GM12878 (cell line): ENCODE results near the gene DCN. TPM values are rescaled to one million over a fixed set of nuclear protein-coding genes. Genes with fewer than 3 reads are reported as not detected.

ENCODE experiments used
- ATAC-seq: fragments of 200-7000 bp; cut with Tn5 transposase; 3 replicates; pipeline ENCODE4 v1.9.1; 2020; ENCODE audit warnings: mild to moderate bottlenecking, moderate library complexity
- BruUV-seq: library from RNA; stranded (reverse); fragments of 400-500 nt; replicated peaks from 2 replicates; lab custom pipeline; 2021; lab: Mats Ljungman, UMichigan
- CTCF ChIA-PET: fragments of 300-600 bp; sonication (Branson Sonifier 250); formaldehyde crosslinking; extraction: SDS; loops from one replicate; lab custom pipeline; 2021; ENCODE audit warnings: inconsistent platforms; lab: Yijun Ruan, JAX
- POLR2A ChIA-PET: fragments of 350-600 bp; formaldehyde crosslinking; extraction: SDS; loops from one replicate; lab custom pipeline; 2021; ENCODE audit warnings: inconsistent platforms; lab: Charles Lee
- RAD21 ChIA-PET: fragments of 300-600 bp; sonication (Branson Sonifier 250); formaldehyde crosslinking; loops from one replicate; lab custom pipeline; 2023; ENCODE audit warnings: antibody characterized with exemption; ENCODE audit not compliant: unreplicated experiment; lab: Charles Lee
- SMC1A ChIA-PET: fragments of 300-600 bp; sonication (Branson Sonifier 250); formaldehyde crosslinking; loops from one replicate; lab custom pipeline; 2023; ENCODE audit not compliant: unreplicated experiment, uncharacterized antibody; lab: Charles Lee
- DNase-seq: peaks from one replicate; pipeline ENCODE4 v3.0.0-alpha.2; 2011; ENCODE audit warnings: low read depth, low spot score
- FAIRE-seq: peaks from 3 replicates; lab custom pipeline; 2011; peaks lifted over from hg19 to GRCh38; lab: Jason Lieb, UNC
- H2AFZ ChIP-seq: 2 replicates; pipeline ENCODE4 v1.6.0; 2011; ENCODE audit warnings: low read depth, low read length, control low read depth; ENCODE audit not compliant: control insufficient read depth
- H3K27ac ChIP-seq: 2 replicates; pipeline ENCODE4 v1.5.1; 2011; ENCODE audit warnings: control low read depth; ENCODE audit not compliant: control insufficient read depth, insufficient read depth
- H3K27me3 ChIP-seq, 2 experiments: replicated peaks in 1 of 2; 2 replicates each; pipeline versions ENCODE4 v1.6.0 to v1.6.1; 2011; ENCODE audit warnings: low read length in 1 of 2; ENCODE audit not compliant: control insufficient read depth in 2 of 2, insufficient read depth in 2 of 2
- H3K36me3 ChIP-seq, 2 experiments: 2 replicates each; pipeline ENCODE4 v1.5.1; 2011; ENCODE audit warnings: low read length in 1 of 2; ENCODE audit not compliant: control insufficient read depth in 2 of 2, insufficient read depth in 2 of 2
- H3K4me1 ChIP-seq: 2 replicates; pipeline ENCODE4 v1.6.1; 2011; ENCODE audit warnings: mild to moderate bottlenecking, low read length, moderate library complexity, mixed read lengths; ENCODE audit not compliant: control insufficient read depth, insufficient read depth
- H3K4me2 ChIP-seq: 2 replicates; pipeline ENCODE4 v1.6.0; 2011; ENCODE audit warnings: control low read depth; ENCODE audit not compliant: control insufficient read depth, insufficient read depth
- H3K4me3 ChIP-seq: fragments of 200-600 bp; sonication (generic); 2 replicates; pipeline ENCODE4 v1.5.1; 2016
- H3K79me2 ChIP-seq: 2 replicates; pipeline ENCODE4 v1.6.0; 2011; ENCODE audit warnings: low read length; ENCODE audit not compliant: control insufficient read depth, insufficient read depth
- H3K9ac ChIP-seq: 2 replicates; pipeline ENCODE4 v1.8.0; 2011; ENCODE audit warnings: low read length, control low read depth, mixed read lengths; ENCODE audit not compliant: control insufficient read depth, insufficient read depth
- H3K9me3 ChIP-seq: replicated peaks from 3 replicates; pipeline ENCODE4 v1.5.1; 2011; ENCODE audit warnings: mild to moderate bottlenecking, low read length; ENCODE audit not compliant: control insufficient read depth, insufficient read depth
- H4K20me1 ChIP-seq: 2 replicates; pipeline ENCODE4 v1.6.0; 2011; ENCODE audit not compliant: control insufficient read depth, insufficient read depth
- BCL11A ChIP-seq: IDR thresholded peaks from 2 replicates; pipeline ENCODE4 v1.6.1; 2011; ENCODE audit warnings: low read depth, low read length
- JUNB ChIP-seq: IDR thresholded peaks from 2 replicates; pipeline ENCODE4 v1.6.1; 2016; ENCODE audit warnings: antibody characterized with exemption, mild to moderate bottlenecking
- PML ChIP-seq: IDR thresholded peaks from 2 replicates; pipeline ENCODE4 v1.6.1; 2012; ENCODE audit warnings: low read length, inconsistent platforms
- POLR2AphosphoS5 ChIP-seq: IDR thresholded peaks from 2 replicates; pipeline ENCODE4 v1.6.1; 2011; ENCODE audit warnings: mild to moderate bottlenecking, low read length, inconsistent platforms
- RAD51 ChIP-seq: fragments of 450-650 bp; IDR thresholded peaks from 2 replicates; pipeline ENCODE4 v1.6.1; 2016; ENCODE audit warnings: moderate library complexity, mild to moderate bottlenecking, inconsistent platforms
- SIX5 ChIP-seq: IDR thresholded peaks from 2 replicates; pipeline ENCODE4 v1.6.1; 2011; ENCODE audit warnings: mild to moderate bottlenecking, low read depth, low read length, moderate library complexity; ENCODE audit not compliant: severe bottlenecking
- SREBF2 ChIP-seq: IDR thresholded peaks from 2 replicates; pipeline ENCODE4 v1.6.1; 2012; ENCODE audit warnings: mild to moderate bottlenecking, low read length
- TARDBP ChIP-seq: IDR thresholded peaks from 2 replicates; pipeline ENCODE4 v1.6.1; 2016; ENCODE audit warnings: borderline replicate concordance
- ZBTB40 ChIP-seq: fragments of 450-650 bp; IDR thresholded peaks from 2 replicates; pipeline ENCODE4 v1.6.1; 2016; ENCODE audit warnings: mild to moderate bottlenecking, moderate library complexity, borderline replicate concordance
- WGBS: methylation state at CpG from one replicate; pipeline ENCODE4 v1.1.6; 2016; ENCODE audit warnings: low lambda C conversion rate; ENCODE audit not compliant: insufficient replicate concordance, insufficient coverage; ENCODE audit errors: missing lambda C conversion rate; 5-methylcytosine and 5-hydroxymethylcytosine counted together
- in situ Hi-C: fragments of 300-500 bp; cut with MboI; formaldehyde crosslinking; loops from 9 replicates; pipeline ENCODE4 v1.14.3; 2018; ENCODE audit warnings: mixed read lengths
- intact Hi-C: fragments of 100-400 bp; cut with micrococcal nuclease; formaldehyde crosslinking; loops from one replicate; pipeline ENCODE4 v1.14.2; 2022; ENCODE audit not compliant: unreplicated experiment
- polyA plus RNA-seq, 11 experiments: library from polyadenylated mRNA; depleted of rRNA in 4 of 11; unstranded in 6 of 11; stranded (reverse) in 5 of 11; fragments of >200 nt; fragmentation: Nextera tagmentation in 4 of 11; fragmentation: Illumina TruSeq in 1 of 11; extraction: Ambion mirVana in 4 of 11; extraction: Trizol in 1 of 11; gene quantifications; 1 replicate in 1 of 11; 2 replicates in 10 of 11; pipeline versions ENCODE4 v1.2.1 to v1.2.3, GENCODE V29; 2011 to 2016; ENCODE audit warnings: inconsistent platforms in 2 of 11, missing spikeins in 2 of 11, low read depth in 1 of 11
- total RNA-seq, 4 experiments: library from RNA; depleted of rRNA in 3 of 4; stranded (reverse); fragments of >200 nt in 3 of 4; fragmentation: Illumina TruSeq in 1 of 4; extraction: Trizol in 1 of 4; gene quantifications; 2 replicates each; pipeline versions ENCODE4 v1.2.1 to v1.2.3, GENCODE V29; 2013 to 2021
- TF ChIP-seq, protein P1 (sequence below): fragments of 450-650 bp; IDR thresholded peaks from 2 replicates; pipeline ENCODE4 v1.6.1; 2016; ENCODE audit warnings: mild to moderate bottlenecking
- TF ChIP-seq, protein P2 (sequence below): IDR thresholded peaks from 2 replicates; pipeline ENCODE4 v1.6.1; 2011; ENCODE audit warnings: mild to moderate bottlenecking, low read depth, low read length, moderate library complexity; ENCODE audit not compliant: insufficient replicate concordance
- TF ChIP-seq, protein P3 (sequence below): fragments of 450-650 bp; IDR thresholded peaks from 2 replicates; pipeline ENCODE4 v1.6.1; 2017; ENCODE audit warnings: mild to moderate bottlenecking, low read depth, inconsistent platforms; ENCODE audit not compliant: poor library complexity, severe bottlenecking

Gene DCN
- total and polyA plus RNA-seq, 10 of the 15 experiments (the other 5 are each of a cell fraction or from before 2014, with no cell fraction given), result 0.07 to 2.1 (median 0.75) TPM; not detected in 6

- TF ChIP-seq ZBTB40, result no peak
- no peak for TF ChIP-seq SREBF2
- no peak for TF ChIP-seq JUNB
- TF ChIP-seq, protein P1, sequence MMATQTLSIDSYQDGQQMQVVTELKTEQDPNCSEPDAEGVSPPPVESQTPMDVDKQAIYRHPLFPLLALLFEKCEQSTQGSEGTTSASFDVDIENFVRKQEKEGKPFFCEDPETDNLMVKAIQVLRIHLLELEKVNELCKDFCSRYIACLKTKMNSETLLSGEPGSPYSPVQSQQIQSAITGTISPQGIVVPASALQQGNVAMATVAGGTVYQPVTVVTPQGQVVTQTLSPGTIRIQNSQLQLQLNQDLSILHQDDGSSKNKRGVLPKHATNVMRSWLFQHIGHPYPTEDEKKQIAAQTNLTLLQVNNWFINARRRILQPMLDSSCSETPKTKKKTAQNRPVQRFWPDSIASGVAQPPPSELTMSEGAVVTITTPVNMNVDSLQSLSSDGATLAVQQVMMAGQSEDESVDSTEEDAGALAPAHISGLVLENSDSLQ, result no peak
These were observed 54.9 kb downstream of the DCN start (continued) for GRCh38 chr12:91127751-91128150.

GRCh38 chr12:91127306-91127705 is 55.3 kb downstream of the DCN start:
- Histone ChIP-seq H3K36me3 (no peaks in the 10 kb centered on the region), H3K27ac (no peak overlapping the region), H2AFZ (no peak overlapping the region), H3K4me1 (no peaks in the 10 kb centered on the region), H3K4me3 (no peak overlapping the region), H3K4me2 (no peak overlapping the region), H3K27me3 (no peaks in the 10 kb centered on the region), H3K9me3 (no peaks in the 10 kb centered on the region), H3K9ac (no peak overlapping the region), H3K79me2 (no peaks in the 10 kb centered on the region), H4K20me1 (no peaks in the 10 kb centered on the region)
- TF ChIP-seq, protein P2, sequence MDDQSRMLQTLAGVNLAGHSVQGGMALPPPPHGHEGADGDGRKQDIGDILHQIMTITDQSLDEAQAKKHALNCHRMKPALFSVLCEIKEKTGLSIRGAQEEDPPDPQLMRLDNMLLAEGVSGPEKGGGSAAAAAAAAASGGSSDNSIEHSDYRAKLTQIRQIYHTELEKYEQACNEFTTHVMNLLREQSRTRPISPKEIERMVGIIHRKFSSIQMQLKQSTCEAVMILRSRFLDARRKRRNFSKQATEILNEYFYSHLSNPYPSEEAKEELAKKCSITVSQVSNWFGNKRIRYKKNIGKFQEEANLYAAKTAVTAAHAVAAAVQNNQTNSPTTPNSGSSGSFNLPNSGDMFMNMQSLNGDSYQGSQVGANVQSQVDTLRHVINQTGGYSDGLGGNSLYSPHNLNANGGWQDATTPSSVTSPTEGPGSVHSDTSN, result no peak
- TF ChIP-seq SIX5 (no peak), BCL11A (no peak), RAD51 (no peak), PML (no peak), TARDBP (no peak), POLR2AphosphoS5 (no peak)
- TF ChIP-seq, protein P3, sequence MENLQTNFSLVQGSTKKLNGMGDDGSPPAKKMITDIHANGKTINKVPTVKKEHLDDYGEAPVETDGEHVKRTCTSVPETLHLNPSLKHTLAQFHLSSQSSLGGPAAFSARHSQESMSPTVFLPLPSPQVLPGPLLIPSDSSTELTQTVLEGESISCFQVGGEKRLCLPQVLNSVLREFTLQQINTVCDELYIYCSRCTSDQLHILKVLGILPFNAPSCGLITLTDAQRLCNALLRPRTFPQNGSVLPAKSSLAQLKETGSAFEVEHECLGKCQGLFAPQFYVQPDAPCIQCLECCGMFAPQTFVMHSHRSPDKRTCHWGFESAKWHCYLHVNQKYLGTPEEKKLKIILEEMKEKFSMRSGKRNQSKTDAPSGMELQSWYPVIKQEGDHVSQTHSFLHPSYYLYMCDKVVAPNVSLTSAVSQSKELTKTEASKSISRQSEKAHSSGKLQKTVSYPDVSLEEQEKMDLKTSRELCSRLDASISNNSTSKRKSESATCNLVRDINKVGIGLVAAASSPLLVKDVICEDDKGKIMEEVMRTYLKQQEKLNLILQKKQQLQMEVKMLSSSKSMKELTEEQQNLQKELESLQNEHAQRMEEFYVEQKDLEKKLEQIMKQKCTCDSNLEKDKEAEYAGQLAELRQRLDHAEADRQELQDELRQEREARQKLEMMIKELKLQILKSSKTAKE, result no peak
- ChIA-PET SMC1A (no interaction called here), POLR2A (no interaction called here), CTCF (no interaction called here), RAD21 (no interaction called here)
- DNase-seq (no peak), FAIRE-seq (no peak), ATAC-seq (no peak)
- in situ Hi-C loops, result no loop called here
- no TSS peak for BruUV-seq
- intact Hi-C loops, result no loop called here
- WGBS, result 19% methylated on average over 2 of the region's 2 CpGs
